GM18868 (cell line): ENCODE data around the gene REEP6.

Experiments
- ATAC-seq: cut with Tn5 transposase; IDR thresholded peaks from one replicate; pipeline ENCODE4 v1.9.1; 2021; ENCODE audit warnings: mild to moderate bottlenecking, moderate library complexity; ENCODE audit not compliant: unreplicated experiment

REEP6 gene

DNA sequence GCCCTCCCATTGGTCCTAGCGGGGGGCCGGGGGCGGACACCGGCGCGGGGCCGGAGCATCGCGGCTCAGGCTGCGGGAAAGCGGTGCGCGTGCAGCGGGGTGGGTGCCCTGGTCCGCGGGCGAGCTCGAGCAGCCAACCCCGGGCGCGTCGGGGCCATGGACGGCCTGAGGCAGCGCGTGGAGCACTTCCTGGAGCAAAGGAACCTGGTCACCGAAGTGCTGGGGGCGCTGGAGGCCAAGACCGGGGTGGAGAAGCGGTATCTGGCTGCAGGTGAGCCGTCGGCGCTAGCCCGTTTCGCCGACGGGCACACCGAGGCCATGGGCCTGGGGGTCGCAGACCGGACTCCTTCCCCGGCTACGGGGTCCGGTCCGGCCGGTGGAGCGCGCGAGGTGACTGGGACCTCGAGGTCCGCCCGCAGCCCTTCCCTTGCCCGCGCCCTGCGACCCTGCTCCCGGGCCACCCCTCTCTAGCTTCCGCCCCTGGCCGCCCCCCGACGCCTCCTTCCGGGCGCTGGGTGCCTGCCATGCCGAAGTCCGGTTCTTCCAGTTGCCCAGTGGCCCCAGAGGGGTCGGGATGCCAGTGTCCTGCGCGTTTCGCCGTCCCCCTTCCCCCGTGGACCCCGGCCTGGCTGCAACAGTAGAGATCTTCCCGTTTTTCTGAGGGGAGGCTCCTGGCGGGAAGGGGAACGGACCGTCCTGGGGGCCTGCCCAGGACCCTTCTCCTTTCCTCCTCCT, at the start of gene REEP6:
TSS of gene REEP6 (plus strand) at position 68 of the 735 bp plus-strand sequence. CDS start at position 157, 89 bp downstream.
- no peak for ATAC-seq

- no peak for ATAC-seq
Observed at GRCh38 chr19:1441677-1442438, 49.1 kb upstream of the REEP6 start.

GRCh38 chr19:1445185-1445931, 45.6 kb upstream of the REEP6 start:
- ATAC-seq: peak; percentile 58

GRCh38 chr19:1445932-1446712, 44.9 kb upstream of the REEP6 start:
- ATAC-seq: no peak

- no peak for ATAC-seq
Observed at GRCh38 chr19:1446713-1447481, 44.1 kb upstream of the REEP6 start.

DNA sequence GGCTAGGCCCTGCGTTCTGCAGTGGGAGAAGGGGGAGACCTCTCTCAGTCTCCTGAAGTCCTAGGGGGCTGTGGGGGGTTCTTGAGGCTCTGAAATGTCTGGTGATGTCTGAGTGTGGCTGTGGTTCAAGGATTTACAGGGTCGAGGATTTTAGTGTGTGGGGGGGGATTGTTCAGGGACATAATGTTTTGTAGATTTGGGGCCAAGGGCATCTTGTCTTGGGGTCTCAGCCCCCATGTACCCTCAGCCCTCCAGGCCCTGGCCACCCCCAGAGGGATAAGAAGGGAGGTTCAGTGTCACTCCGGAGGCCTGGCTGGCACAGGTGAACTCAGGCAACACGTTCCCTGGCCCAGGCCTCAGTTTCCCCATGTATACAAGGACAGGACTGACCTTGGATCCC, 43.5 kb upstream of the REEP6 start:
- no peak for ATAC-seq

DNA sequence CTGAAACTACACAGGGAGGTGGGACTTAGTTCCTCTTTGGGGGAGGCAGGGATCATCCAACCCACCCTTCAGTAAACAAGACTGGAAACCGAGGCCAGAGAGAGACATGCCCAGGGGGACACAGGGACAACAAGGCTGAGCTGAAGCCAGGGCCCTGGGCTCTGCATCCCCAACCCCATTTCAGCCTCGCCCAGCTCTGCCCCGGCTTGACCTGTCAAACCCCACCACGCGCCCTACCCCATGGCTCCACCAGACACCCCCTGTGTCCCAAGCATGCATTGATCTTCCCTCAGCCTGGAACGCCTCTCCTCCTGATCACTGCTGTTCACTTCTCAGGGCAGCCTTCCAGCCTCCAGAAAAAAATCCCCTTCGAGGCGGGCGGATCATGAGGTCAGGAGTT, 43.0 kb upstream of the REEP6 start:
- ATAC-seq: no peak

GRCh38 chr19:1449467-1450442, 41.2 kb upstream of the REEP6 start, which contains the start of gene APC2:
Gene APC2, plus strand, starts transcription at chr19:1450121. Its CDS starts 2,881 bp downstream, at chr19:1453002.
- no peak for ATAC-seq

DNA sequence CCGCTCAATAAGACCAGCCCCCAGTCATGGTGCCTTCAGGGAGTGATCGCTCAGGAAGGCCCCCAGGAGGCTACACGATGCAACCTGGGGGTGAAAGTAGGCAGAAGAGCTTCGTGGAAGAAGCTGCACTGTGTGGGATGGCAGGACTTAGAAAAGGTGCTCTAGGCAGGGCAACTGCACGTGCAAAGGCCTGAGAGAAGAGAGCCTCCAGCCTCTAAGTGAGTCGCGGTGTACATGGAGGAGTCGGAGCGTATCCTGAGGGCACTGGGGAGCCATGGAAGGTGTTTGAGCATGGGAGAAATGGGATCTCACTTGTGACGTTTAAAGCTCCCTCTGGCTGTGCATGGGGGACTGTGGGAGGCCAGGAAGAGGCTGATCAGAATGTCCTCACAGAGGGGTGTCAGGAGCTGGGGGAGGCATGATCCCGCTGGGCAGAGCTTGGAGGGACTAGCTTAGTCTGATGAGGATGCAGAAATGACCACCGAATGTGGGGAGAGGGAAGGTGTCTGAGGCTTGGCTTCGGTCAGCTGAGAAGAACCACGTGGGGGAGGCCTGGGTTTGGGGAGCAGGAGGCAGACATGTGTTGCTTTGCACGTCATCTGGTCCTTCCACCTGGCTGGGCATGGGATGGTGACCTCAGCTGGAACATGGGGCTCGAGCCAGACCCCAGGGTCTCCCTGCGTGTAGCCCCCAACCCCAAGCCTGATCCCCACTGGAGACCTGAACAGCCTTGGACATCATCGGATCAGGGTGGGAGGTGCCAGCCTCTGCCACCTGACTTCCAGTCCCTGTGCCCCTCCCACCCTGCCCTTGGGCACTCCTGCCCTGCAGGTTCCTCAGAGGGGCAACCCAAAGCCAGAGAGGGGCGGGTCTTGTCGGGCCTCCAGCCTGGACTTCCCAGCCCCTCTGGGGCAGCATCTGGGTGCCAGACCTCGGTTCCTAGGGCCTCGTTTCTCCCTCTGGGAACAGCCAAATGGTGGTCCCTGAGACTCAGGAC, 39.9 kb upstream of the REEP6 start:
- no peak for ATAC-seq

- ATAC-seq: no peak
Observed at GRCh38 chr19:1451916-1452801, 38.8 kb upstream of the REEP6 start.

GRCh38 chr19:1452802-1453524, 38.0 kb upstream of the REEP6 start:
- ATAC-seq: no peak

- no peak for ATAC-seq
Observed at GRCh38 chr19:1453525-1454364, 37.2 kb upstream of the REEP6 start.

GRCh38 chr19:1455002-1455335, 36.0 kb upstream of the REEP6 start:
- no peak for ATAC-seq

DNA sequence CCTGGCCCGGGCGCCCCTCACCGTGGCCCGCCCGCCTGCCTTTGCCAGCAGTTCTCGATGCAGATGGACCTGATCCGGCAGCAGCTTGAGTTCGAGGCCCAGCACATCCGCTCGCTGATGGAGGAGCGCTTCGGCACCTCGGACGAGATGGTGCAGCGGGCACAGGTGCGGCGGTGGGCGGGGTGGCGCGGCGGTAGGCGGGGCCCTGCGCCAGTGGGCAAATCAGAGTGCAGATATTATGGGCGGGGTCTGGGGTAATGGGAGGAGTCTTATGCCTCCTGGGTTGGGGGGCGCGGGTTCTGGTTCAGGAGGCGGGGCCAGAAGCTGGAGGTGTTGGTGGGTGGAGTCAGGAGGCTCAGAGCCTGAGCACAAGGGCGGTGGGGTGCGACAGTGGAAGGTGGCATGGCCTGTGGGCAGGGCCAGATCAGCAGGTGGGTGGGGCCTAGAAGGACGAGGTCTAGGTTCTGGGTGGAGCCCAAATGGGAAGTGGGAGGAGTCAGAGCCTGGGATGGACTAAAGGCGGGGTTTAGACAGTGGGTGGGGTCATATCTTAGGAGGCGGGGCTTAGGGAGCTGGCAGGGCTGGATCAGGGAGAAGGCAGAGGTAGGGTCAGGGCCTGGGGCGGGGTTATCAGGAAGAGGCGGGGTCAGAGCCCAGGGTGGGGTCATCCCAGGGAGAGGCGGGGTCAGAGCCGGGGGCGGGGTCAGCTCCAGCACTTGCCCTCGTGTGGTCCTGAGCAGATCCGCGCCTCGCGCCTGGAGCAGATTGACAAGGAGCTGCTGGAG, 35.5 kb upstream of the REEP6 start:
- ATAC-seq: no peak
